ENCODE results near the gene SLC13A3. TPM values are rescaled to one million over a fixed set of nuclear protein-coding genes. Genes with fewer than 3 reads are reported as not detected.

SLC13A3 gene
- total RNA-seq, 1 experiment from 2014 or later, result not detected

DNA sequence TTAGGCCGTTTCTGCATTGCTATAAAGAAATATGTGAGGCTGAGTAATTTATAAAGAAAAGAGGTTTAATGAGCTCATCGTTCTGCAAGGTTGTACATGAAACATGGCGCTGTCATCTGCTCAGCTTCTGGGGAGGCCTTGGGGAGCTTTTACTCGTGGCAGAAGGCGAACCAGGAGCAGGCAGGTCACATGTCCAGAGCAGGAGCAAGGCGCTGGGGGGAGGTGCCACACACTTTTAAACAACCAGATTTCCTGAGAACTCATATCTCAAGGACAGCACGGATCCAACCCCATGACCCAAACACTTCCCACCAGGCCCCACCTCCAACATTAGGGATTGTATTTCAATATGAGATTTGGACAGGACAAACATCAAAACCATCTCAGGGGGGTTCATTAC is 6.4 kb upstream of the SLC13A3 start:
- DNase-seq, result no peak
- Mint-ChIP-seq H3K9me3 (ENCODE audit: low read depth, unreplicated experiment) (peaks cover 8% of the 10 kb centered on the region), H3K4me3 (ENCODE audit: low read depth, unreplicated experiment) (no peak overlapping the region), H3K36me3 (ENCODE audit: insufficient read depth, unreplicated experiment) (no peaks in the 10 kb centered on the region), H3K4me1 (ENCODE audit: low read depth, unreplicated experiment) (no peaks in the 10 kb centered on the region), H3K27me3 (ENCODE audit: unreplicated experiment) (peaks cover 42% of the 10 kb centered on the region), H3K27ac (ENCODE audit: unreplicated experiment) (no peak overlapping the region)
- no TSS peak for BruUV-seq (replicated peaks)
- CTCF ChIA-PET, result no interaction called here
- intact Hi-C loops (cut with micrococcal nuclease; ENCODE audit: unreplicated experiment), result no loop called here
- TF ChIP-seq, protein P1, sequence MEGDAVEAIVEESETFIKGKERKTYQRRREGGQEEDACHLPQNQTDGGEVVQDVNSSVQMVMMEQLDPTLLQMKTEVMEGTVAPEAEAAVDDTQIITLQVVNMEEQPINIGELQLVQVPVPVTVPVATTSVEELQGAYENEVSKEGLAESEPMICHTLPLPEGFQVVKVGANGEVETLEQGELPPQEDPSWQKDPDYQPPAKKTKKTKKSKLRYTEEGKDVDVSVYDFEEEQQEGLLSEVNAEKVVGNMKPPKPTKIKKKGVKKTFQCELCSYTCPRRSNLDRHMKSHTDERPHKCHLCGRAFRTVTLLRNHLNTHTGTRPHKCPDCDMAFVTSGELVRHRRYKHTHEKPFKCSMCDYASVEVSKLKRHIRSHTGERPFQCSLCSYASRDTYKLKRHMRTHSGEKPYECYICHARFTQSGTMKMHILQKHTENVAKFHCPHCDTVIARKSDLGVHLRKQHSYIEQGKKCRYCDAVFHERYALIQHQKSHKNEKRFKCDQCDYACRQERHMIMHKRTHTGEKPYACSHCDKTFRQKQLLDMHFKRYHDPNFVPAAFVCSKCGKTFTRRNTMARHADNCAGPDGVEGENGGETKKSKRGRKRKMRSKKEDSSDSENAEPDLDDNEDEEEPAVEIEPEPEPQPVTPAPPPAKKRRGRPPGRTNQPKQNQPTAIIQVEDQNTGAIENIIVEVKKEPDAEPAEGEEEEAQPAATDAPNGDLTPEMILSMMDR (IDR thresholded peaks at IDR 0.05; ENCODE audit: unreplicated experiment), result no peak

DNA sequence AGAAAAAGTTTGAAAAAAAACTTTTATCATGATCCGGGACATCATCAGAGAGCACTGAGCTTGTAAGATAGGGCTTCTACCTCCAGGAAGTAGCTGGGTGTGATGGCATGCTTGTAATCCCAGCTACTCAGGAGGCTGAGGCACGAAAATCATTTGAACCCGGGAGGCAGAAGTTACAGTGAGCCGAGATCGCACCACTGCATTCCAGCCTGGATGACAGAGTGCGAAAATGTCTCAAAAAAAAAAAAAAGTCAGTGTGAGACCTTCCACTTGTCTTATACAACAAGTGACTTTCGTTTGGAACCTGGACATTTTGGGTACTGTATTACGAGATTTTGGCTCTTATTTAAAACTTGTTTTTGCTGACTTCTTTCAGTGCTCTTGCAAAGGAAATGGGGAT is 5.9 kb upstream of the SLC13A3 start:
- no TSS peak for BruUV-seq (replicated peaks)
- TF ChIP-seq, protein P1 (IDR thresholded peaks at IDR 0.05; ENCODE audit: unreplicated experiment), result no peak
- Mint-ChIP-seq H3K4me1 (ENCODE audit: low read depth, unreplicated experiment) (no peaks in the 10 kb centered on the region), H3K36me3 (ENCODE audit: insufficient read depth, unreplicated experiment) (no peaks in the 10 kb centered on the region), H3K4me3 (ENCODE audit: low read depth, unreplicated experiment) (no peak overlapping the region), H3K27me3 (ENCODE audit: unreplicated experiment) (peaks cover 39% of the 10 kb centered on the region), H3K9me3 (ENCODE audit: low read depth, unreplicated experiment) (peaks cover 8% of the 10 kb centered on the region), H3K27ac (ENCODE audit: unreplicated experiment) (no peak overlapping the region)
- no peak for DNase-seq
- CTCF ChIA-PET, result no interaction called here
- intact Hi-C loops (cut with micrococcal nuclease; ENCODE audit: unreplicated experiment), result no loop called here

DNA sequence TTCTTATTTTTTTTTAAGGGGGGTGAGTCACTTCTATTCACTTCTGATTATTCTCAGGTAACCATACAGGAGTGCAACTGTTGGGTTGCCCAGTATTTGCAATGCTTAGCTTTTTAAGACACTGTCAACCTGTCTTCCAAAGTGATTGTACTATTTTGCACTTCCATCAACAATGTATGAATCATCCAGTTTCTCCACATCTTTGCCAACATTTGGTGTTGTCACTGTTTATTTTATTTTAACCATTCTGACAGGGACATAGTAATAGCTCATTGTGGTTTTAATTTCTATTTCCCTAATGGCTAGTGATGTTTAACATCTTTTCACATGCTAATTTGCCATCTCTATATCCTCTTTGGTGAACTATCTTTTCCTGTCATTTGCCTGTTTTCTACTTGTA is 1.4 kb upstream of the SLC13A3 start:
- TF ChIP-seq, protein P1 (IDR thresholded peaks at IDR 0.05; ENCODE audit: unreplicated experiment), result no peak
- CTCF ChIA-PET, result no interaction called here

DNA sequence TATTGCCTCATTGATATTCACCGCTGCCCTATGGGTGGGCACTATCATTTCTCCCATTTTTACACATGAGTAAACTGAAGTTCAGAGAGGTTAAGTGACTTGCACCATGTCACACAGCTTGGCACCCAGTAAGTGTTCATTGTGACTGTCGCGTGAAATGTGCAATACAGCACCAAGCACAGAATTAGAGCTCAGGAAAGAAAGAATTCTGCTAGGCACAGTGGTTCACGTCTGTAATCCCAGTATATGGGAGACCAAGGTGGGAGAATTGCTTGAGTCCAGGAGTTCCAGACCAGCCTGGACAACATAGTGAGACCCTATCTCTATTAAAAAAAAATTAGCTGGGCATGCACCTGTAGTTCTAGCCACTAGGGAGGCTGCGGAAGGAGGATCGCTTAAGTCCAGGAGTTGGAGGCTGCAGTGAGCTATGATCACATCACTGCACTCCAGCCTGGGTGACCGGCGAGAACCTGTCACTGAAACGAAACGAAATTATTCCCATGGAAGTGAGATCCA is 626 bp downstream of the SLC13A3 start:
- no peaks in the 10 kb centered on the region for H3K9me3 Mint-ChIP-seq (ENCODE audit: low read depth, unreplicated experiment)
- no peak for DNase-seq
- peaks cover 74% of the 10 kb centered on the region for H3K27me3 Mint-ChIP-seq (ENCODE audit: unreplicated experiment)
- no peaks in the 10 kb centered on the region for H3K4me1 Mint-ChIP-seq (ENCODE audit: low read depth, unreplicated experiment)
- intact Hi-C loops (cut with micrococcal nuclease; ENCODE audit: unreplicated experiment), result no loop called here
- TF ChIP-seq, protein P1 (IDR thresholded peaks at IDR 0.05; ENCODE audit: unreplicated experiment), result no peak
- H3K4me3 Mint-ChIP-seq (ENCODE audit: low read depth, unreplicated experiment), result peak overlapping the region; percentile 11
- no TSS peak for BruUV-seq (replicated peaks)
- H3K27ac Mint-ChIP-seq (ENCODE audit: unreplicated experiment), result no peak overlapping the region
- CTCF ChIA-PET, result interaction anchor here (0.6 to 1.2 kb wide), 3 partner anchors 60 to 786 kb away, joined by 3 to 6 read pairs (median 3); no protein-coding TSS in a partner anchor
- H3K36me3 Mint-ChIP-seq (ENCODE audit: insufficient read depth, unreplicated experiment), result peaks cover 8% of the 10 kb centered on the region

More for the DNA sequence above, 1.4 kb upstream of the SLC13A3 start:
- no peak overlapping the region for H3K4me3 Mint-ChIP-seq (ENCODE audit: low read depth, unreplicated experiment)
- DNase-seq, result no peak
- peaks cover 53% of the 10 kb centered on the region for H3K27me3 Mint-ChIP-seq (ENCODE audit: unreplicated experiment)
- H3K4me1 Mint-ChIP-seq (ENCODE audit: low read depth, unreplicated experiment), result no peaks in the 10 kb centered on the region
- H3K9me3 Mint-ChIP-seq (ENCODE audit: low read depth, unreplicated experiment), result no peaks in the 10 kb centered on the region
- H3K27ac Mint-ChIP-seq (ENCODE audit: unreplicated experiment), result no peak overlapping the region
- H3K36me3 Mint-ChIP-seq (ENCODE audit: insufficient read depth, unreplicated experiment), result peaks cover 8% of the 10 kb centered on the region
- BruUV-seq (replicated peaks), result no TSS peak
- intact Hi-C loops (cut with micrococcal nuclease; ENCODE audit: unreplicated experiment), result no loop called here
